ENCODE data around the gene IL15RA.
"Not testable (repeated sequence)": the region's sequence is repeated elsewhere in the genome, so short reads cannot be mapped to it uniquely, and the experiment has no call there.

Gene IL15RA

GRCh38 chr10:6005856-6006395, 28.6 kb upstream of the IL15RA start:
- no peak for DNase-seq

- not testable (repeated sequence) for DNase-seq
Observed at GRCh38 chr10:6005161-6005804, 27.9 kb upstream of the IL15RA start.

- no peak for DNase-seq
Observed at GRCh38 chr10:6002809-6003510, 25.6 kb upstream of the IL15RA start.

GRCh38 chr10:5999440-6000165, 22.3 kb upstream of the IL15RA start:
- DNase-seq = no peak

GRCh38 chr10:5996696-5997095, 19.4 kb upstream of the IL15RA start:
- DNase-seq = no peak

- no peak for DNase-seq
Observed at GRCh38 chr10:5992398-5992797, 15.1 kb upstream of the IL15RA start.

- no peak for DNase-seq
Observed at GRCh38 chr10:5991708-5992107, 14.4 kb upstream of the IL15RA start.

GRCh38 chr10:5989756-5990155, 12.4 kb upstream of the IL15RA start:
- no peak for DNase-seq

- no peak for DNase-seq
Observed at GRCh38 chr10:5988336-5988920, 11.1 kb upstream of the IL15RA start.

GRCh38 chr10:5987747-5988146, 10.4 kb upstream of the IL15RA start:
- DNase-seq = no peak

- no peak for DNase-seq
Observed at GRCh38 chr10:5985029-5985428, 7.7 kb upstream of the IL15RA start.

- DNase-seq = no peak
Observed at GRCh38 chr10:5983774-5984173, 6.4 kb upstream of the IL15RA start.

- DNase-seq = no peak
Observed at GRCh38 chr10:5981529-5981928, 4.2 kb upstream of the IL15RA start.

GRCh38 chr10:5978230-5978489, 817 bp upstream of the IL15RA start:
- DNase-seq = no peak

- DNase-seq = peak; percentile 46
Observed at GRCh38 chr10:5976512-5977470, 552 bp downstream of the IL15RA start.

GRCh38 chr10:5975641-5976473, 1.5 kb downstream of the IL15RA start:
- DNase-seq = no peak

GRCh38 chr10:5973069-5973468, 4.3 kb downstream of the IL15RA start:
- no peak for DNase-seq

GRCh38 chr10:5971886-5972285, 5.5 kb downstream of the IL15RA start:
- no peak for DNase-seq

GRCh38 chr10:5971315-5971832, 6.0 kb downstream of the IL15RA start:
- DNase-seq = no peak

- no peak for DNase-seq
Observed at GRCh38 chr10:5970527-5970926, 6.8 kb downstream of the IL15RA start.

- DNase-seq = no peak
Observed at GRCh38 chr10:5970066-5970465, 7.3 kb downstream of the IL15RA start.

All from activated gamma-delta T cell (primary cell).